Erythroblast (primary cell): ENCODE results near the gene SAP130.

Experiments
- GATA1 ChIP-seq: IDR thresholded peaks from 2 replicates; pipeline ENCODE4 v1.6.1; 2011; ENCODE audit warnings: low read depth, mild to moderate bottlenecking, control low read depth, low read length, moderate library complexity
- POLR2A ChIP-seq: IDR thresholded peaks from 2 replicates; pipeline ENCODE4 v1.6.1; 2011; ENCODE audit warnings: mild to moderate bottlenecking, low read length

GRCh38 chr2:127961729-127962128, 66.1 kb downstream of the SAP130 start:
- TF ChIP-seq POLR2A (no peak), GATA1 (no peak)
